Sigmoid colon (tissue), 4 donors: ENCODE measurements around the gene NCAPG2.

Experiments
- CTCF ChIP-seq, 4 experiments: fragments of 450-650 bp in 3 of 4; fragments of 200-600 bp in 1 of 4; IDR thresholded peaks; one replicate each; pipeline ENCODE4 v1.5.1; 2016 to 2019; ENCODE audit warnings: antibody characterized with exemption in 4 of 4, mild to moderate bottlenecking in 3 of 4, moderate library complexity in 2 of 4
- EP300 ChIP-seq, 4 donors: sonication (generic); formaldehyde crosslinking; IDR thresholded peaks; one replicate each; pipeline ENCODE4 v1.6.1; 2017; ENCODE audit warnings: antibody characterized with exemption in 4 of 4

- TF ChIP-seq EP300 (IDR thresholded peaks at IDR 0.05) (no peak), CTCF (IDR thresholded peaks at IDR 0.05) (no peak)
Observed at GRCh38 chr7:158586499-158587161, 118.0 kb downstream of the NCAPG2 start.
